Kidney epithelial cell (primary cell): ENCODE data around the gene CASK. TPM values are rescaled to one million over a fixed set of nuclear protein-coding genes. Genes with fewer than 3 reads are reported as not detected.

Experiments
- DNase-seq: peaks from one replicate; pipeline ENCODE4 v3.0.0-alpha.2; 2010; ENCODE audit warnings: low read depth
- H3K27me3 ChIP-seq: 2 replicates; pipeline ENCODE4 v1.6.0; 2011; ENCODE audit warnings: low read length; ENCODE audit not compliant: control insufficient read depth, insufficient read depth
- H3K36me3 ChIP-seq: 2 replicates; pipeline ENCODE4 v1.5.1; 2011; ENCODE audit warnings: low read length; ENCODE audit not compliant: control insufficient read depth, insufficient read depth
- H3K4me3 ChIP-seq: 2 replicates; pipeline ENCODE4 v1.5.1; 2011; ENCODE audit warnings: low read depth, mild to moderate bottlenecking, control low read depth, low read length
- CTCF ChIP-seq: IDR thresholded peaks from 2 replicates; pipeline ENCODE4 v1.5.1; 2011; ENCODE audit warnings: mild to moderate bottlenecking, moderate library complexity, low read length, control low read depth, inconsistent platforms; ENCODE audit not compliant: insufficient read depth, poor library complexity, severe bottlenecking
- total RNA-seq: library from RNA; depleted of rRNA; stranded (reverse); fragments of >200 nt; gene quantifications from 2 replicates; pipeline ENCODE4 v1.2.3, GENCODE V29; 2015

Gene CASK
- total RNA-seq, 1 donor from 2014 or later = 69.1 TPM

- DNase-seq = no peak
- TF ChIP-seq CTCF = no peak
- Histone ChIP-seq H3K4me3 (no peak overlapping the region), H3K27me3 (no peaks in the 10 kb centered on the region), H3K36me3 (no peaks in the 10 kb centered on the region)
These were observed 33.9 kb downstream of the CASK start for GRCh38 chrX:41889317-41890025.

GRCh38 chrX:41887691-41888090 is 35.7 kb downstream of the CASK start:
- no peaks in the 10 kb centered on the region for H3K27me3 ChIP-seq
- H3K36me3 ChIP-seq = no peaks in the 10 kb centered on the region
- no peak for TF ChIP-seq CTCF

GRCh38 chrX:41885724-41886123 is 37.6 kb downstream of the CASK start:
- H3K4me3 ChIP-seq = no peak overlapping the region
- DNase-seq = no peak
- TF ChIP-seq CTCF = no peak

More at GRCh38 chrX:41887691-41888090, 35.7 kb downstream of the CASK start:
- DNase-seq = no peak
- H3K4me3 ChIP-seq = no peak overlapping the region

GRCh38 chrX:41881166-41881565 is 42.2 kb downstream of the CASK start:
- TF ChIP-seq CTCF = no peak
- no peak overlapping the region for H3K4me3 ChIP-seq
- no peak for DNase-seq
- no peaks in the 10 kb centered on the region for H3K36me3 ChIP-seq
- no peaks in the 10 kb centered on the region for H3K27me3 ChIP-seq

More at GRCh38 chrX:41885724-41886123, 37.6 kb downstream of the CASK start:
- Histone ChIP-seq H3K36me3 (no peaks in the 10 kb centered on the region), H3K27me3 (no peaks in the 10 kb centered on the region)

GRCh38 chrX:41877167-41877566 is 46.2 kb downstream of the CASK start:
- Histone ChIP-seq H3K27me3 (no peaks in the 10 kb centered on the region), H3K36me3 (no peaks in the 10 kb centered on the region), H3K4me3 (no peak overlapping the region)
- no peak for TF ChIP-seq CTCF
- DNase-seq = no peak

GRCh38 chrX:41875142-41875541 is 48.2 kb downstream of the CASK start:
- no peak for TF ChIP-seq CTCF
- Histone ChIP-seq H3K4me3 (no peak overlapping the region), H3K36me3 (no peaks in the 10 kb centered on the region), H3K27me3 (no peaks in the 10 kb centered on the region)
- no peak for DNase-seq
